ENCODE data around the gene APOL3. TPM values are rescaled to one million over a fixed set of nuclear protein-coding genes. Genes with fewer than 3 reads are reported as not detected.

The APOL3 gene
- 0.21 and 1.1 TPM in 2 replicates for polyA plus RNA-seq (2012; rRNA removed)
- 0.09 and 0.17 TPM in 2 replicates for polyA plus RNA-seq (2012; cell fraction: cytosol; rRNA removed)
- 0.14 and 0.32 TPM in 2 replicates for polyA plus RNA-seq (2012; cell fraction: nucleus; rRNA removed)

DNA sequence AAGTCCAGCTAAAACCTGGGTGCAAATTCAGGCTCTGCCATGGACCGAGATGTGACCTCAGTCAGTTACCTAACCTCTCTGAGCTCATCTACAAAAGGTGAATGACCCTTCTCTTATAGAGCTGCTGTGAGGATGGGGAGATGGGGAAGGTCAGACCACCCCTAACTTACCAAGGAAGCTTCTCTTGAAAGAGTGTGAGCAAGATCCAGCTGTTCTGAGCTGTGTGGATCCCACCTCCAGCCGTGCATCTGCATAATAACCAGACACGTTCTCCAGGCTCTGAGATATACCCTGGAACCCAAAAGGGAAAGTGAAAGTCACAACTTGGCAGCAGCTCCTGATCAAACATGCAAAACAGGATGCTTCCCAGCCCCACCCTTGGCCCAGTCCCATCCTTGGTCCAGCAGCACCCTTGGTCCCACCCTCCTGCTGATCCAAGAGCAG, at the start of gene APOL3:
APOL3 (minus strand) TSS at position 257 of the 444 bp plus-strand sequence. CDS start 11,700 bp downstream, outside the sequence.
- POLR2A ChIA-PET, result no interaction called here
- H3K9me3 ChIP-seq, result no peaks in the 10 kb centered on the region
- no peak within 1 kb of the TSS for H3K27ac ChIP-seq (ENCODE audit: low read depth in 2 of 2, low read length in 1 of 2)
- H3K27me3 ChIP-seq (ENCODE audit: insufficient read depth), result no peaks in the 10 kb centered on the region
- WGBS (ENCODE audit: low lambda C conversion rate), result no CpG with 5 or more reads among the region's 3 CpGs
- CTCF ChIA-PET, result interaction anchor here (0.9 to 2.7 kb wide), 4 partner anchors 9 to 94 kb away, joined by 3 to 7 read pairs (median 3); no protein-coding TSS in a partner anchor
- H3K4me3 ChIP-seq (ENCODE audit: low read depth in 2 of 2, low read length in 1 of 2), result no peak within 1 kb of the TSS
- no peak within 1 kb of the TSS for H3K9ac ChIP-seq
- no peak within 1 kb of the TSS for H2AFZ ChIP-seq (ENCODE audit: low read depth)
- H3K9me2 ChIP-seq, result no peaks in the 10 kb centered on the region
- DNase-seq, result no peak
- TF ChIP-seq TEAD4 (IDR thresholded peaks at IDR 0.05; ENCODE audit: borderline replicate concordance, insufficient read depth) (no peak), MAX (IDR thresholded peaks at IDR 0.05; ENCODE audit: low read depth) (no peak), EZH2phosphoT487 (IDR thresholded peaks at IDR 0.05; ENCODE audit: borderline replicate concordance, low read depth) (no peak), FOXJ3 (CRISPR knock-in tag; IDR thresholded peaks at IDR 0.05) (no peak), PBX3 (IDR thresholded peaks at IDR 0.05) (no peak), FOXM1 (IDR thresholded peaks at IDR 0.05; ENCODE audit: low read depth) (no peak), RFX5 (IDR thresholded peaks at IDR 0.05; ENCODE audit: low read length) (no peak), IRF3 (IDR thresholded peaks at IDR 0.05; ENCODE audit: low read depth, low read length) (no peak), JUND (IDR thresholded peaks at IDR 0.05) (no peak)
- no peaks in the 10 kb centered on the region for H3F3A ChIP-seq (replicated peaks; ENCODE audit: insufficient read depth)
- peaks cover 5 to 7% of the 10 kb centered on the region in 2 experiments; a peak in 1 of 4 replicates for H3K4me1 ChIP-seq (ENCODE audit: control insufficient read depth in 1 of 2, insufficient read depth in 2 of 2, low read depth in 1 of 2, low read length in 1 of 2)
- no peak within 1 kb of the TSS for H3K4me2 ChIP-seq
- H3K79me2 ChIP-seq (ENCODE audit: insufficient read depth), result no peaks in the 10 kb centered on the region
- H4K20me1 ChIP-seq (ENCODE audit: insufficient read depth), result no peaks in the 10 kb centered on the region
- H3K36me3 ChIP-seq (replicated peaks in 1 of 2; ENCODE audit: control insufficient read depth in 1 of 2, insufficient read depth in 2 of 2, low read length in 1 of 2), result no peaks in the 10 kb centered on the region

DNA sequence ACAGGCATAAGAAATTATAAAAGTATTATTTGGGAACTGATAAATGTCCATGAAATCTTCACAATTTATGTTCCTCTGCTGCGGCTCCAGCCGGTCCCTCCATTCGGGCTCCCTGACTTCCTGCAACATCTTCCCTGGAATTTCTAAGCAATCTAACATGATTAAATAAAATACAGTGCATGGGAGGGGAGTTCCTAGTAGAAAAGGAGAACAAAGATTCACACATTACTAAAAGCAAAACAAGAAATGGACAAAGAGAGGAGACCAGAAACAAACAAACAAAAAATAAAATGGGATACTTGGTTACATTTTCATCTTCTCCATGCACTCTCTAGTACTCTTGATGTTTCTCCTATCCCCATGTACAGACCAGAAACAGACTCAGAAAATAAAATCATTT, 49.7 kb upstream of the APOL3 start:
- Histone ChIP-seq H3K79me2 (ENCODE audit: insufficient read depth) (no peaks in the 10 kb centered on the region), H4K20me1 (ENCODE audit: insufficient read depth) (no peaks in the 10 kb centered on the region), H3K4me1 (ENCODE audit: control insufficient read depth in 1 of 2, insufficient read depth in 2 of 2, low read depth in 1 of 2, low read length in 1 of 2) (no peaks in the 10 kb centered on the region), H3K4me3 (ENCODE audit: low read depth in 2 of 2, low read length in 1 of 2) (no peak overlapping the region), H2AFZ (ENCODE audit: low read depth) (no peak overlapping the region), H3K4me2 (no peak overlapping the region), H3K27ac (ENCODE audit: low read depth in 2 of 2, low read length in 1 of 2) (no peak overlapping the region), H3K9ac (no peak overlapping the region), H3K27me3 (ENCODE audit: insufficient read depth) (peaks cover 14% of the 10 kb centered on the region; the same call in 1 of the 2 replicates), H3K9me2 (no peaks in the 10 kb centered on the region), H3K36me3 (replicated peaks in 1 of 2; ENCODE audit: control insufficient read depth in 1 of 2, insufficient read depth in 2 of 2, low read length in 1 of 2) (no peaks in the 10 kb centered on the region), H3K9me3 (no peaks in the 10 kb centered on the region), H3F3A (replicated peaks; ENCODE audit: insufficient read depth) (no peaks in the 10 kb centered on the region)
- CTCF ChIA-PET, result interaction anchor here (1.5 to 3.7 kb wide), 2 partner anchors 12 to 15 kb away, joined by 4 to 15 read pairs; no protein-coding TSS in a partner anchor
- POLR2A ChIA-PET, result no interaction called here
- WGBS (ENCODE audit: low lambda C conversion rate), result 82% methylated on average over 3 of the region's 3 CpGs
- no peak for DNase-seq
- TF ChIP-seq IRF3 (IDR thresholded peaks at IDR 0.05; ENCODE audit: low read depth, low read length), result no peak
- TF ChIP-seq, protein P1, sequence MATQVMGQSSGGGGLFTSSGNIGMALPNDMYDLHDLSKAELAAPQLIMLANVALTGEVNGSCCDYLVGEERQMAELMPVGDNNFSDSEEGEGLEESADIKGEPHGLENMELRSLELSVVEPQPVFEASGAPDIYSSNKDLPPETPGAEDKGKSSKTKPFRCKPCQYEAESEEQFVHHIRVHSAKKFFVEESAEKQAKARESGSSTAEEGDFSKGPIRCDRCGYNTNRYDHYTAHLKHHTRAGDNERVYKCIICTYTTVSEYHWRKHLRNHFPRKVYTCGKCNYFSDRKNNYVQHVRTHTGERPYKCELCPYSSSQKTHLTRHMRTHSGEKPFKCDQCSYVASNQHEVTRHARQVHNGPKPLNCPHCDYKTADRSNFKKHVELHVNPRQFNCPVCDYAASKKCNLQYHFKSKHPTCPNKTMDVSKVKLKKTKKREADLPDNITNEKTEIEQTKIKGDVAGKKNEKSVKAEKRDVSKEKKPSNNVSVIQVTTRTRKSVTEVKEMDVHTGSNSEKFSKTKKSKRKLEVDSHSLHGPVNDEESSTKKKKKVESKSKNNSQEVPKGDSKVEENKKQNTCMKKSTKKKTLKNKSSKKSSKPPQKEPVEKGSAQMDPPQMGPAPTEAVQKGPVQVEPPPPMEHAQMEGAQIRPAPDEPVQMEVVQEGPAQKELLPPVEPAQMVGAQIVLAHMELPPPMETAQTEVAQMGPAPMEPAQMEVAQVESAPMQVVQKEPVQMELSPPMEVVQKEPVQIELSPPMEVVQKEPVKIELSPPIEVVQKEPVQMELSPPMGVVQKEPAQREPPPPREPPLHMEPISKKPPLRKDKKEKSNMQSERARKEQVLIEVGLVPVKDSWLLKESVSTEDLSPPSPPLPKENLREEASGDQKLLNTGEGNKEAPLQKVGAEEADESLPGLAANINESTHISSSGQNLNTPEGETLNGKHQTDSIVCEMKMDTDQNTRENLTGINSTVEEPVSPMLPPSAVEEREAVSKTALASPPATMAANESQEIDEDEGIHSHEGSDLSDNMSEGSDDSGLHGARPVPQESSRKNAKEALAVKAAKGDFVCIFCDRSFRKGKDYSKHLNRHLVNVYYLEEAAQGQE (IDR thresholded peaks at IDR 0.05; ENCODE audit: low read depth, low read length), result no peak
- no peak for TF ChIP-seq YY1 (IDR thresholded peaks at IDR 0.05; ENCODE audit: low read depth)
- TF ChIP-seq EZH2phosphoT487 (IDR thresholded peaks at IDR 0.05; ENCODE audit: borderline replicate concordance, low read depth), result no peak
- no peak for TF ChIP-seq GATA2 (CRISPR knock-in tag; IDR thresholded peaks at IDR 0.05)
- TF ChIP-seq FOXJ3 (CRISPR knock-in tag; IDR thresholded peaks at IDR 0.05), result no peak
- TF ChIP-seq RAD21 (IDR thresholded peaks at IDR 0.05; ENCODE audit: low read length), result no peak
- no peak for TF ChIP-seq FOSL2 (IDR thresholded peaks at IDR 0.05; ENCODE audit: borderline replicate concordance, low read depth)
- no peak for TF ChIP-seq NRF1 (IDR thresholded peaks at IDR 0.05; ENCODE audit: low read depth, low read length)
- TF ChIP-seq SMC3 (IDR thresholded peaks at IDR 0.05; ENCODE audit: low read depth, low read length), result no peak
- TF ChIP-seq RFX5 (IDR thresholded peaks at IDR 0.05; ENCODE audit: low read length), result no peak
- no peak for TF ChIP-seq JUND (IDR thresholded peaks at IDR 0.05)
- TF ChIP-seq USF1 (IDR thresholded peaks at IDR 0.05; ENCODE audit: borderline replicate concordance, low read depth), result no peak
- no peak for TF ChIP-seq RXRA (IDR thresholded peaks at IDR 0.05; ENCODE audit: borderline replicate concordance, low read depth)
- no peak for TF ChIP-seq FOXM1 (IDR thresholded peaks at IDR 0.05; ENCODE audit: low read depth)
- TF ChIP-seq GABPA (IDR thresholded peaks at IDR 0.05; ENCODE audit: low read depth), result no peak

Measured in SK-N-SH (cell line).